ENCODE measurements around the gene CD79B.
"Not testable (repeated sequence)": the region's sequence is repeated elsewhere in the genome, so short reads cannot be mapped to it uniquely, and the experiment has no call there.

Gene CD79B

GRCh38 chr17:63911041-63911635 is 21.0 kb downstream of the CD79B start, which contains the start of gene CSHL1:
TSS of gene CSHL1 (minus strand) at chr17:63911258. CDS start at chr17:63911196, 62 bp downstream.
- DNase-seq (ENCODE audit: low spot score): no peak

GRCh38 chr17:63910096-63910495 is 22.0 kb downstream of the CD79B start:
- DNase-seq (ENCODE audit: low spot score): no peak

GRCh38 chr17:63909586-63909985 is 22.5 kb downstream of the CD79B start:
- DNase-seq (ENCODE audit: low spot score): not testable (repeated sequence)

- not testable (repeated sequence) for DNase-seq (ENCODE audit: low spot score)
These were observed 24.9 kb downstream of the CD79B start for GRCh38 chr17:63907161-63907778.

GRCh38 chr17:63904796-63905195 is 27.3 kb downstream of the CD79B start:
- not testable (repeated sequence) for DNase-seq (ENCODE audit: low spot score)

GRCh38 chr17:63903787-63904201 is 28.3 kb downstream of the CD79B start:
- DNase-seq (ENCODE audit: low spot score): not testable (repeated sequence)

- DNase-seq (ENCODE audit: low spot score): not testable (repeated sequence)
These were observed 30.2 kb downstream of the CD79B start for GRCh38 chr17:63901971-63902370.

- DNase-seq (ENCODE audit: low spot score): not testable (repeated sequence)
These were observed 33.0 kb downstream of the CD79B start for GRCh38 chr17:63898899-63899798.

GRCh38 chr17:63896524-63897354 is 35.4 kb downstream of the CD79B start, which contains the start of gene CSH1:
TSS of gene CSH1 (minus strand) at chr17:63896574. CDS start at chr17:63896511, 63 bp downstream.
- DNase-seq (ENCODE audit: low spot score): not testable (repeated sequence)

- DNase-seq (ENCODE audit: low spot score): not testable (repeated sequence)
These were observed 37.3 kb downstream of the CD79B start for GRCh38 chr17:63894821-63895220.

GRCh38 chr17:63894021-63894420 is 38.1 kb downstream of the CD79B start:
- not testable (repeated sequence) for DNase-seq (ENCODE audit: low spot score)

- not testable (repeated sequence) for DNase-seq (ENCODE audit: low spot score)
These were observed 39.7 kb downstream of the CD79B start for GRCh38 chr17:63892316-63893037.

- peak; percentile 43 for DNase-seq (ENCODE audit: low spot score)
These were observed 42.9 kb downstream of the CD79B start for GRCh38 chr17:63889026-63889848.

GRCh38 chr17:63885119-63885518 is 47.0 kb downstream of the CD79B start:
- not testable (repeated sequence) for DNase-seq (ENCODE audit: low spot score)

- DNase-seq (ENCODE audit: low spot score): peak; percentile 29
These were observed 49.5 kb downstream of the CD79B start for GRCh38 chr17:63882626-63883126.

- peak; percentile 42 for DNase-seq (ENCODE audit: low spot score)
These were observed 50.1 kb downstream of the CD79B start, which contains the start of gene GH2 for GRCh38 chr17:63881935-63882601. TSS of gene GH2 (minus strand) at chr17:63881944. CDS start at chr17:63881801, 143 bp downstream.

- DNase-seq (ENCODE audit: low spot score): not testable (repeated sequence)
These were observed 50.8 kb downstream of the CD79B start for GRCh38 chr17:63881337-63881736.

- no peak for DNase-seq (ENCODE audit: low spot score)
These were observed 51.4 kb downstream of the CD79B start for GRCh38 chr17:63880706-63881105.
